ENCODE measurements around the gene XKR8.
A peak's percentile ranks its signal among the peaks of the same experiment; 100 is the strongest.

Gene XKR8

GRCh38 chr1:27931759-27932158 lies 28.0 kb upstream of the XKR8 start:
- Histone ChIP-seq H3K36me3 (ENCODE audit: insufficient read depth, insufficient read length, low read length) (no peaks in the 10 kb centered on the region), H3K9ac (ENCODE audit: insufficient read length, low read depth) (no peak overlapping the region), H3K27me3 (ENCODE audit: insufficient read depth, insufficient read length) (peaks cover 5% of the 10 kb centered on the region), H3K4me1 (ENCODE audit: insufficient read depth, insufficient read length) (peaks cover 7% of the 10 kb centered on the region), H3K9me3 (ENCODE audit: insufficient read depth, low read length) (no peaks in the 10 kb centered on the region), H3K4me3 (ENCODE audit: insufficient read length, low read depth) (no peak overlapping the region)
- DNase-seq (ENCODE audit: low read depth, low spot score): no peak
- TF ChIP-seq YY1 (IDR thresholded peaks at IDR 0.05; ENCODE audit: insufficient read depth, insufficient read length) (no peak), SUZ12 (IDR thresholded peaks at IDR 0.05; ENCODE audit: extremely low read depth, insufficient read depth, insufficient read length) (no peak), ZNF274 (IDR thresholded peaks at IDR 0.05; ENCODE audit: low read depth, low read length) (no peak)

GRCh38 chr1:27934818-27935549 lies 24.8 kb upstream of the XKR8 start, which contains the start of gene SMPDL3B:
SMPDL3B (plus strand) TSS chr1:27935000; CDS start chr1:27935184, 184 bp downstream.
- H3K9ac ChIP-seq (ENCODE audit: insufficient read length, low read depth): peak within 1 kb of the TSS; percentile 57
- H3K4me1 ChIP-seq (ENCODE audit: insufficient read depth, insufficient read length): peaks cover 8% of the 10 kb centered on the region
- peaks cover 5% of the 10 kb centered on the region for H3K27me3 ChIP-seq (ENCODE audit: insufficient read depth, insufficient read length)
- H3K9me3 ChIP-seq (ENCODE audit: insufficient read depth, low read length): no peaks in the 10 kb centered on the region
- DNase-seq (ENCODE audit: low read depth, low spot score): peak; percentile 80
- H3K4me3 ChIP-seq (ENCODE audit: insufficient read length, low read depth): peak within 1 kb of the TSS; percentile 27
- no peak for TF ChIP-seq SUZ12 (IDR thresholded peaks at IDR 0.05; ENCODE audit: extremely low read depth, insufficient read depth, insufficient read length)
- no peak for TF ChIP-seq YY1 (IDR thresholded peaks at IDR 0.05; ENCODE audit: insufficient read depth, insufficient read length)
- TF ChIP-seq ZNF274 (IDR thresholded peaks at IDR 0.05; ENCODE audit: low read depth, low read length): no peak
- no peaks in the 10 kb centered on the region for H3K36me3 ChIP-seq (ENCODE audit: insufficient read depth, insufficient read length, low read length)

DNA sequence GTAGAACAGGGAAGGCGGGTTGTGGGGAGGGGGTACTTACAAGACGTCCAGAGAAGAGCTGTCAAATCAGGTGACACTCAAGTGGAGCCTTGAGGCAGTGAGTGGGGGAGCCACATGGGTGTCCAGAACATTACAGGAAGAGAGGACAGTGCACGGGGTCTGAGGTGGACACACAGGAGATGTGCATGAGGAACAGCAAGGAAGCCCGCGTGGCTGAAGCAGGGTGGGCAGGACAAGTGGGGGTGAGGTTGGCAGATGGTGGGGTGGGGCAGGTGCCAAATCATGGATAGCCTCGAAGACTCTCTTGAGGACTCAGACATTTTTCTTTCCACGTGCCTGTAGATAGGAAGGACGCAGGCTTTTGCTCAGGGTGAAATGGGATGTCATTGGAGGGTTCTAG lies 24.1 kb upstream of the XKR8 start:
- no peaks in the 10 kb centered on the region for H3K9me3 ChIP-seq (ENCODE audit: insufficient read depth, low read length)
- H3K4me1 ChIP-seq (ENCODE audit: insufficient read depth, insufficient read length): peaks cover 10% of the 10 kb centered on the region
- DNase-seq (ENCODE audit: low read depth, low spot score): no peak
- peak overlapping the region; percentile 27 for H3K4me3 ChIP-seq (ENCODE audit: insufficient read length, low read depth)
- TF ChIP-seq ZNF274 (IDR thresholded peaks at IDR 0.05; ENCODE audit: low read depth, low read length): no peak
- no peak for TF ChIP-seq SUZ12 (IDR thresholded peaks at IDR 0.05; ENCODE audit: extremely low read depth, insufficient read depth, insufficient read length)
- H3K36me3 ChIP-seq (ENCODE audit: insufficient read depth, insufficient read length, low read length): no peaks in the 10 kb centered on the region
- peaks cover 5% of the 10 kb centered on the region for H3K27me3 ChIP-seq (ENCODE audit: insufficient read depth, insufficient read length)
- peak overlapping the region; percentile 57 for H3K9ac ChIP-seq (ENCODE audit: insufficient read length, low read depth)

GRCh38 chr1:27936370-27936769 lies 23.4 kb upstream of the XKR8 start:
- Histone ChIP-seq H3K9me3 (ENCODE audit: insufficient read depth, low read length) (no peaks in the 10 kb centered on the region), H3K9ac (ENCODE audit: insufficient read length, low read depth) (no peak overlapping the region), H3K36me3 (ENCODE audit: insufficient read depth, insufficient read length, low read length) (no peaks in the 10 kb centered on the region), H3K27me3 (ENCODE audit: insufficient read depth, insufficient read length) (peaks cover 5% of the 10 kb centered on the region), H3K4me1 (ENCODE audit: insufficient read depth, insufficient read length) (peaks cover 10% of the 10 kb centered on the region), H3K4me3 (ENCODE audit: insufficient read length, low read depth) (no peak overlapping the region)
- TF ChIP-seq YY1 (IDR thresholded peaks at IDR 0.05; ENCODE audit: insufficient read depth, insufficient read length): no peak
- TF ChIP-seq ZNF274 (IDR thresholded peaks at IDR 0.05; ENCODE audit: low read depth, low read length): no peak
- no peak for TF ChIP-seq SUZ12 (IDR thresholded peaks at IDR 0.05; ENCODE audit: extremely low read depth, insufficient read depth, insufficient read length)
- no peak for DNase-seq (ENCODE audit: low read depth, low spot score)

GRCh38 chr1:27937524-27937836 lies 22.3 kb upstream of the XKR8 start:
- DNase-seq (ENCODE audit: low read depth, low spot score): no peak
- Histone ChIP-seq H3K4me3 (ENCODE audit: insufficient read length, low read depth) (no peak overlapping the region), H3K9me3 (ENCODE audit: insufficient read depth, low read length) (no peaks in the 10 kb centered on the region), H3K4me1 (ENCODE audit: insufficient read depth, insufficient read length) (peaks cover 10% of the 10 kb centered on the region), H3K27me3 (ENCODE audit: insufficient read depth, insufficient read length) (peaks cover 5% of the 10 kb centered on the region), H3K36me3 (ENCODE audit: insufficient read depth, insufficient read length, low read length) (no peaks in the 10 kb centered on the region), H3K9ac (ENCODE audit: insufficient read length, low read depth) (peak overlapping the region; percentile 27)
- TF ChIP-seq ZNF274 (IDR thresholded peaks at IDR 0.05; ENCODE audit: low read depth, low read length): no peak
- TF ChIP-seq SUZ12 (IDR thresholded peaks at IDR 0.05; ENCODE audit: extremely low read depth, insufficient read depth, insufficient read length): no peak
- TF ChIP-seq YY1 (IDR thresholded peaks at IDR 0.05; ENCODE audit: insufficient read depth, insufficient read length): no peak

GRCh38 chr1:27938488-27938887 lies 21.3 kb upstream of the XKR8 start:
- no peak for TF ChIP-seq YY1 (IDR thresholded peaks at IDR 0.05; ENCODE audit: insufficient read depth, insufficient read length)
- DNase-seq (ENCODE audit: low read depth, low spot score): no peak
- H3K9ac ChIP-seq (ENCODE audit: insufficient read length, low read depth): no peak overlapping the region
- H3K9me3 ChIP-seq (ENCODE audit: insufficient read depth, low read length): no peaks in the 10 kb centered on the region
- peaks cover 10% of the 10 kb centered on the region for H3K4me1 ChIP-seq (ENCODE audit: insufficient read depth, insufficient read length)
- no peak overlapping the region for H3K4me3 ChIP-seq (ENCODE audit: insufficient read length, low read depth)
- peaks cover 5% of the 10 kb centered on the region for H3K27me3 ChIP-seq (ENCODE audit: insufficient read depth, insufficient read length)
- no peaks in the 10 kb centered on the region for H3K36me3 ChIP-seq (ENCODE audit: insufficient read depth, insufficient read length, low read length)

GRCh38 chr1:27940297-27940696 lies 19.5 kb upstream of the XKR8 start:
- Histone ChIP-seq H3K4me1 (ENCODE audit: insufficient read depth, insufficient read length) (peaks cover 9% of the 10 kb centered on the region), H3K4me3 (ENCODE audit: insufficient read length, low read depth) (no peak overlapping the region), H3K9me3 (ENCODE audit: insufficient read depth, low read length) (no peaks in the 10 kb centered on the region), H3K9ac (ENCODE audit: insufficient read length, low read depth) (no peak overlapping the region), H3K27me3 (ENCODE audit: insufficient read depth, insufficient read length) (peaks cover 5% of the 10 kb centered on the region), H3K36me3 (ENCODE audit: insufficient read depth, insufficient read length, low read length) (no peaks in the 10 kb centered on the region)
- DNase-seq (ENCODE audit: low read depth, low spot score): no peak
- TF ChIP-seq ZNF274 (IDR thresholded peaks at IDR 0.05; ENCODE audit: low read depth, low read length): no peak
- TF ChIP-seq SUZ12 (IDR thresholded peaks at IDR 0.05; ENCODE audit: extremely low read depth, insufficient read depth, insufficient read length): no peak
- TF ChIP-seq YY1 (IDR thresholded peaks at IDR 0.05; ENCODE audit: insufficient read depth, insufficient read length): no peak

All from NT2/D1 (cell line).